MCF 10A (cell line): Measurements from ENCODE around the gene XIST. TPM values are rescaled to one million over a fixed set of nuclear protein-coding genes. Genes with fewer than 3 reads are reported as not detected.

ENCODE experiments used
- BruUV-seq: library from RNA; stranded (reverse); fragments of 400-500 nt; replicated peaks from 2 replicates; lab custom pipeline; 2021; lab: Mats Ljungman, UMichigan
- CTCF ChIA-PET: fragments of 300-600 bp; sonication (Branson Sonifier 250); formaldehyde crosslinking; extraction: SDS; loops from one replicate; lab custom pipeline; 2021; ENCODE audit warnings: antibody characterized with exemption, inconsistent platforms; lab: Yijun Ruan, JAX
- POLR2A ChIA-PET: fragments of 300-600, 350-650 bp; sonication (Branson Sonifier 250); formaldehyde crosslinking; extraction: SDS; loops from one replicate; lab custom pipeline; 2020; ENCODE audit warnings: antibody characterized with exemption, inconsistent platforms; lab: Yijun Ruan, JAX
- DNase-seq: peaks from one replicate; pipeline ENCODE4 v3.0.0-alpha.2; 2018; ENCODE audit not compliant: unreplicated experiment
- H3K27ac Mint-ChIP-seq: one replicate; pipeline ENCODE4 v1.8.0; 2022; ENCODE audit warnings: mild to moderate bottlenecking, low read depth, mixed read lengths; ENCODE audit not compliant: unreplicated experiment
- H3K27me3 Mint-ChIP-seq: one replicate; pipeline ENCODE4 v1.8.0; 2022; ENCODE audit warnings: mixed read lengths; ENCODE audit not compliant: insufficient read depth, unreplicated experiment
- H3K36me3 Mint-ChIP-seq: one replicate; pipeline ENCODE4 v1.8.0; 2022; ENCODE audit warnings: mild to moderate bottlenecking, moderate library complexity, mixed read lengths; ENCODE audit not compliant: insufficient read depth, unreplicated experiment
- H3K4me1 Mint-ChIP-seq: one replicate; pipeline ENCODE4 v1.8.0; 2022; ENCODE audit warnings: mixed read lengths; ENCODE audit not compliant: insufficient read depth, unreplicated experiment
- H3K4me3 Mint-ChIP-seq: one replicate; pipeline ENCODE4 v1.8.0; 2022; ENCODE audit warnings: mild to moderate bottlenecking, moderate library complexity, mixed read lengths; ENCODE audit not compliant: unreplicated experiment
- H3K9me3 Mint-ChIP-seq: one replicate; pipeline ENCODE4 v1.8.0; 2022; ENCODE audit warnings: mixed read lengths; ENCODE audit not compliant: unreplicated experiment
- CTCF ChIP-seq: fragments of 200-600 bp; IDR thresholded peaks from one replicate; pipeline ENCODE4 v1.8.0; 2022; ENCODE audit warnings: antibody characterized with exemption, mild to moderate bottlenecking; ENCODE audit not compliant: unreplicated experiment
- intact Hi-C: fragments of 100-400 bp; cut with micrococcal nuclease; formaldehyde crosslinking; loops from 2 replicates; pipeline ENCODE4 v1.14.1; 2022
- total RNA-seq: library from RNA; stranded (reverse); gene quantifications from 2 replicates; pipeline ENCODE4 v1.2.3, GENCODE V29; 2022

XIST gene
- total RNA-seq, 1 experiment from 2014 or later: 310 TPM

DNA sequence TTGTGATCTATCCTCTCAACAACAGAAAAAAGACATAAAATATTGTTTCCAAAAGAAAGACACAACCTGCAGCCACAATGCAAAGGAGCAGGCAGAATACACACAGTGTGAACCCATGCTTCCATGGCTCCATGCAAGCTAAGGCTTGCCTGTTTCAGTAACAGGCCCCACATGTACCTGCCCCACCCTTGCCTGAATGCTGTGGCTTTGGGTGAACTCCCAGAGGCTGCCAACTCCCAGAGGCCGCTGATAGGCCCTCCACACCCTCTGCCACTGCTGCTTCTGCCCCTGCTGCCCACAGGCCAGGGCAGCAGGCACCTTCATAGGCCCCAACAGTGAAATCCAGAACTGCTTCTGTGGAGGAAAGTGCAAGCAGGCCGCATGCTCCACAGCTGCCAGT, 24.4 kb upstream of the XIST start:
- peak overlapping the region; percentile 31 for H3K27ac Mint-ChIP-seq
- H3K27me3 Mint-ChIP-seq: no peaks in the 10 kb centered on the region
- DNase-seq: peak; percentile 76
- peaks cover 7% of the 10 kb centered on the region for H3K9me3 Mint-ChIP-seq
- BruUV-seq: no TSS peak
- intact Hi-C loops: loop anchor here (10.0 kb wide), 1 partner anchor 48 kb away; no protein-coding TSS in a partner anchor
- H3K4me3 Mint-ChIP-seq: no peak overlapping the region
- no peaks in the 10 kb centered on the region for H3K4me1 Mint-ChIP-seq
- H3K36me3 Mint-ChIP-seq: no peaks in the 10 kb centered on the region
- POLR2A ChIA-PET: interaction anchor here (1.0 to 3.7 kb wide), 4 partner anchors 10 to 67 kb away, joined by 4 to 16 read pairs (median 4); no protein-coding TSS in a partner anchor
- CTCF ChIA-PET: interaction anchor here (1.9 kb wide), 1 partner anchor 139 kb away, joined by 7 read pairs; no protein-coding TSS in a partner anchor
- no peak for TF ChIP-seq CTCF

DNA sequence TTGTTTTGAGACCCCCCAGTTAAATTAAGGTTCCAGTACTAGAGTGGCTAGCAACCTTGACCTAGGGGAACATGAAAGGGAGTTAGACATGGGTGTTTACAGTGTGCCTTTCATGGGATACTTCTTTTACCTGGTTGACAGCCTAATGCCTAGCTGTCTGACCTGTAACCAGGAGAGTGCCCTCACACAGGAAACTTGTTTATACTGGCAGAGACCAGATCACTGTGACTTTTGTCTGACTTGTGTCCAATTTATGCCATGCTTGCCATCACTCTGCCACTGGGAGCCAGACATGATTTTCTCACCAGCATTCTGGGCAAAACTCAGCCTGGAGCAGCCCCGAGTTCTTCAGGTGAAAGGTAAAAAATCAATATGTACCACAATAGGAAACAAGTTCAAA, 16.4 kb upstream of the XIST start:
- BruUV-seq: no TSS peak
- no peak for DNase-seq
- intact Hi-C loops: no loop called here
- Mint-ChIP-seq H3K27ac (no peak overlapping the region), H3K27me3 (peaks cover 34% of the 10 kb centered on the region), H3K36me3 (no peaks in the 10 kb centered on the region), H3K4me3 (no peak overlapping the region), H3K4me1 (no peaks in the 10 kb centered on the region), H3K9me3 (no peaks in the 10 kb centered on the region)
- ChIA-PET CTCF (no interaction called here), POLR2A (no interaction called here)
- no peak for TF ChIP-seq CTCF

GRCh38 chrX:73867144-73867543, 14.6 kb upstream of the XIST start:
- CTCF ChIA-PET: interaction anchor here (1.6 to 3.5 kb wide), 3 partner anchors 10 to 148 kb away, joined by 5 to 13 read pairs (median 7); no protein-coding TSS in a partner anchor

DNA sequence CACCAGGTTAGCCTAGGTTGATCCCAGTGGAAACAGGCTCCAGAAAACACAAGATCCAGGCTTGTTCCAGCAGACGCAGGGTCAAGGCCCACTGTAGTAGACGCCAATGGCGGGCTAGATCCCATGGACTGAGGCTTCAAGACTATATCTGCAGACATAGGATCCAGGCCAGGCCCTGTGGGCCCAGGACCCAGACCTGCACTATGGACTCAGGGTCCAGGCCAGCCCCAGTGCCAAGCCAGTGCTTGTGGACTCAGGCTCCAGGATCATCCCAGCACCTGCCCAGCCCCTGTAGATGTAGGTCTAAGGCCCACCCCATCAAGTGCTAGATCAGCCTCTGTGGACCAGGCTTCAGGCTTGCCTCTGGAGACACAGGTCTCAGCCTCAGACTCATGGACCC, 11.3 kb upstream of the XIST start:
- intact Hi-C loops: no loop called here
- no peaks in the 10 kb centered on the region for H3K4me1 Mint-ChIP-seq
- BruUV-seq: no TSS peak
- no peak for DNase-seq
- H3K27ac Mint-ChIP-seq: no peak overlapping the region
- H3K36me3 Mint-ChIP-seq: no peaks in the 10 kb centered on the region
- H3K9me3 Mint-ChIP-seq: no peaks in the 10 kb centered on the region
- ChIA-PET POLR2A (no interaction called here), CTCF (interaction anchor here (0.6 to 2.2 kb wide), 2 partner anchors 9 to 80 kb away, joined by 3 to 10 read pairs; no protein-coding TSS in a partner anchor)
- peaks cover 28% of the 10 kb centered on the region for H3K27me3 Mint-ChIP-seq
- TF ChIP-seq CTCF: no peak
- H3K4me3 Mint-ChIP-seq: no peak overlapping the region

More at GRCh38 chrX:73867144-73867543, 14.6 kb upstream of the XIST start:
- Mint-ChIP-seq H3K27ac (no peak overlapping the region), H3K4me3 (no peak overlapping the region), H3K9me3 (no peaks in the 10 kb centered on the region), H3K27me3 (peaks cover 34% of the 10 kb centered on the region), H3K36me3 (no peaks in the 10 kb centered on the region), H3K4me1 (no peaks in the 10 kb centered on the region)
- intact Hi-C loops: no loop called here
- no peak for DNase-seq
- no TSS peak for BruUV-seq
- TF ChIP-seq CTCF: no peak
- POLR2A ChIA-PET: interaction anchor here (0.6 to 1.5 kb wide), 2 partner anchors 10 to 452 kb away, joined by 3 to 5 read pairs; no protein-coding TSS in a partner anchor
